CD4-positive, CD25-positive, alpha-beta regulatory T cell (primary cell): ENCODE measurements around the gene P2RY8. TPM values are rescaled to one million over a fixed set of nuclear protein-coding genes. Genes with fewer than 3 reads are reported as not detected.
"Not testable (repeated sequence)": the region's sequence is repeated elsewhere in the genome, so short reads cannot be mapped to it uniquely, and the experiment has no call there.

Experiments
- ATAC-seq, 2 donors: fragments of 150-1000 bp; cut with Tn5 transposase; one replicate each; pipeline ENCODE4 v1.10.0; 2021; ENCODE audit warnings: low read depth in 2 of 2, moderate number of reproducible peaks in 2 of 2, moderate library complexity in 1 of 2
- DNase-seq, 3 donors: peaks; one replicate each; pipeline versions ENCODE4 v3.0.0 to v3.0.0-alpha.2; 2012 to 2022; ENCODE audit warnings: mixed read lengths in 1 of 3
- H3K27ac ChIP-seq: one replicate; pipeline ENCODE4 v1.7.0; 2013; ENCODE audit warnings: mild to moderate bottlenecking, low read length; ENCODE audit not compliant: insufficient read depth, poor library complexity, severe bottlenecking
- H3K27me3 ChIP-seq: one replicate; pipeline ENCODE4 v1.7.0; 2013; ENCODE audit warnings: low read length; ENCODE audit not compliant: control insufficient read depth, insufficient read depth
- H3K36me3 ChIP-seq: one replicate; pipeline ENCODE4 v1.7.0; 2013; ENCODE audit warnings: mild to moderate bottlenecking, low read length, moderate library complexity; ENCODE audit not compliant: control insufficient read depth, insufficient read depth
- H3K4me1 ChIP-seq: 2 replicates; pipeline ENCODE4 v1.7.0; 2013; ENCODE audit warnings: mild to moderate bottlenecking, low read length; ENCODE audit not compliant: insufficient read depth, control insufficient read depth, poor library complexity, severe bottlenecking
- H3K4me3 ChIP-seq: one replicate; pipeline ENCODE4 v1.7.0; 2013; ENCODE audit warnings: low read depth, mild to moderate bottlenecking, low read length, moderate library complexity
- H3K9me3 ChIP-seq, 2 experiments: 1 replicate in 1 of 2; 2 replicates in 1 of 2; pipeline ENCODE4 v1.7.0; 2013; ENCODE audit warnings: low read length in 2 of 2, mild to moderate bottlenecking in 1 of 2, moderate library complexity in 1 of 2; ENCODE audit not compliant: control insufficient read depth in 2 of 2
- H3K27ac Mint-ChIP-seq, 3 donors: one replicate each; pipeline ENCODE4 v1.8.0; 2020 to 2022; ENCODE audit warnings: mild to moderate bottlenecking in 3 of 3, mixed read lengths in 3 of 3, moderate library complexity in 2 of 3
- H3K27me3 Mint-ChIP-seq: one replicate; pipeline ENCODE4 v1.8.0; 2022; ENCODE audit warnings: mild to moderate bottlenecking, mixed read lengths
- H3K36me3 Mint-ChIP-seq: one replicate; pipeline ENCODE4 v1.8.0; 2020; ENCODE audit warnings: mixed read lengths
- H3K4me1 Mint-ChIP-seq, 4 donors: one replicate each; pipeline ENCODE4 v1.8.0; 2020 to 2022; ENCODE audit warnings: mixed read lengths in 4 of 4, mild to moderate bottlenecking in 1 of 4
- H3K4me3 Mint-ChIP-seq, 4 donors: one replicate each; pipeline ENCODE4 v1.8.0; 2020 to 2022; ENCODE audit warnings: mild to moderate bottlenecking in 4 of 4, mixed read lengths in 4 of 4, moderate library complexity in 3 of 4
- H3K9me3 Mint-ChIP-seq, 7 donors: one replicate each; pipeline ENCODE4 v1.8.0; 2020 to 2022; ENCODE audit warnings: mixed read lengths in 7 of 7, mild to moderate bottlenecking in 3 of 7, moderate library complexity in 2 of 7
- polyA plus RNA-seq, 4 donors: library from polyadenylated mRNA; unstranded; fragments of 300-500 nt; fragmentation: Illumina TruSeq; gene quantifications; one replicate each; pipeline ENCODE4 v1.2.3, GENCODE V29; 2021
- total RNA-seq: library from RNA; stranded (reverse); gene quantifications from one replicate; pipeline ENCODE4 v1.2.3, GENCODE V29; 2022

Gene P2RY8
- total and polyA plus RNA-seq, 5 donors from 2014 or later = 158 to 222 (median 195) TPM

GRCh38 chrX:1433646-1434357 is 103.2 kb downstream of the P2RY8 start:
- Histone ChIP-seq H3K4me3 (no peak overlapping the region), H3K27ac (no peak overlapping the region), H3K36me3 (peaks cover 19% of the 10 kb centered on the region), H3K4me1 (no peaks in the 10 kb centered on the region), H3K9me3 (no peaks in the 10 kb centered on the region), H3K27me3 (no peaks in the 10 kb centered on the region)
- no peak for ATAC-seq
- DNase-seq = no peak
- peak overlapping the region in 1 of 4 donors; percentile 58 for H3K4me3 Mint-ChIP-seq
- H3K36me3 Mint-ChIP-seq = peaks cover 32% of the 10 kb centered on the region
- H3K4me1 Mint-ChIP-seq = no peaks in the 10 kb centered on the region
- H3K27ac Mint-ChIP-seq = no peak overlapping the region
- peaks cover 0 to 2% (median 0%) of the 10 kb centered on the region in 7 donors for H3K9me3 Mint-ChIP-seq
- H3K27me3 Mint-ChIP-seq = no peaks in the 10 kb centered on the region

GRCh38 chrX:1430451-1430850 is 106.5 kb downstream of the P2RY8 start:
- Histone ChIP-seq H3K4me1 (no peaks in the 10 kb centered on the region), H3K27ac (no peak overlapping the region), H3K9me3 (no peaks in the 10 kb centered on the region), H3K4me3 (no peak overlapping the region), H3K27me3 (no peaks in the 10 kb centered on the region), H3K36me3 (peaks cover 11% of the 10 kb centered on the region)
- peaks cover 17% of the 10 kb centered on the region for H3K36me3 Mint-ChIP-seq
- no peak for ATAC-seq
- H3K4me3 Mint-ChIP-seq = no peak overlapping the region
- peaks cover 0 to 2% (median 0%) of the 10 kb centered on the region in 7 donors for H3K9me3 Mint-ChIP-seq
- H3K4me1 Mint-ChIP-seq = no peaks in the 10 kb centered on the region
- DNase-seq = no peak
- no peaks in the 10 kb centered on the region for H3K27me3 Mint-ChIP-seq
- no peak overlapping the region for H3K27ac Mint-ChIP-seq

- no peak overlapping the region for H3K4me3 Mint-ChIP-seq
- ATAC-seq (no peak), DNase-seq (no peak)
- H3K27ac Mint-ChIP-seq = no peak overlapping the region
- Histone ChIP-seq H3K36me3 (peaks cover 13% of the 10 kb centered on the region), H3K27ac (no peak overlapping the region), H3K27me3 (no peaks in the 10 kb centered on the region), H3K9me3 (peaks cover 3 to 5% of the 10 kb centered on the region in 2 experiments), H3K4me3 (no peak overlapping the region), H3K4me1 (no peaks in the 10 kb centered on the region)
- H3K27me3 Mint-ChIP-seq = no peaks in the 10 kb centered on the region
- peaks cover 0 to 9% (median 2%) of the 10 kb centered on the region in 7 donors for H3K9me3 Mint-ChIP-seq
- peaks cover 28% of the 10 kb centered on the region for H3K36me3 Mint-ChIP-seq
- H3K4me1 Mint-ChIP-seq = peaks cover 0 to 5% (median 3%) of the 10 kb centered on the region in 4 donors
Measured at GRCh38 chrX:1427756-1428155, 109.2 kb downstream of the P2RY8 start.

GRCh38 chrX:1426321-1426720 is 110.7 kb downstream of the P2RY8 start:
- Mint-ChIP-seq H3K9me3 (peaks cover 0 to 21% (median 5%) of the 10 kb centered on the region in 7 donors), H3K36me3 (peaks cover 36% of the 10 kb centered on the region)
- not testable (repeated sequence) for DNase-seq, H3K27me3 Mint-ChIP-seq, H3K27ac ChIP-seq, ATAC-seq, H3K4me1 ChIP-seq, H3K4me1 Mint-ChIP-seq, H3K4me3 Mint-ChIP-seq, H3K27ac Mint-ChIP-seq, H3K4me3 ChIP-seq, H3K27me3 ChIP-seq
- peaks cover 15 to 18% of the 10 kb centered on the region in 2 experiments for H3K9me3 ChIP-seq
- H3K36me3 ChIP-seq = peaks cover 21% of the 10 kb centered on the region

GRCh38 chrX:1425381-1425780 is 111.6 kb downstream of the P2RY8 start:
- H3K4me1 Mint-ChIP-seq = peaks cover 0 to 5% (median 3%) of the 10 kb centered on the region in 4 donors
- Histone ChIP-seq H3K4me3 (no peak overlapping the region), H3K9me3 (peaks cover 16 to 18% of the 10 kb centered on the region in 2 experiments), H3K4me1 (no peaks in the 10 kb centered on the region), H3K36me3 (peaks cover 24% of the 10 kb centered on the region), H3K27me3 (no peaks in the 10 kb centered on the region), H3K27ac (no peak overlapping the region)
- H3K36me3 Mint-ChIP-seq = peaks cover 40% of the 10 kb centered on the region
- H3K4me3 Mint-ChIP-seq = no peak overlapping the region
- no peak for ATAC-seq
- DNase-seq = no peak
- peaks cover 0 to 25% (median 5%) of the 10 kb centered on the region in 7 donors for H3K9me3 Mint-ChIP-seq
- H3K27ac Mint-ChIP-seq = no peak overlapping the region
- no peaks in the 10 kb centered on the region for H3K27me3 Mint-ChIP-seq

- H3K4me1 Mint-ChIP-seq = peaks cover 0 to 7% (median 5%) of the 10 kb centered on the region in 4 donors
- no peak overlapping the region for H3K27ac Mint-ChIP-seq
- no peak for ATAC-seq
- H3K36me3 Mint-ChIP-seq = peaks cover 48% of the 10 kb centered on the region
- no peak overlapping the region for H3K27ac ChIP-seq
- no peak overlapping the region for H3K4me3 Mint-ChIP-seq
- no peaks in the 10 kb centered on the region for H3K27me3 ChIP-seq
- H3K9me3 ChIP-seq = peaks cover 16 to 18% of the 10 kb centered on the region in 2 experiments
- no peak overlapping the region for H3K4me3 ChIP-seq
- no peaks in the 10 kb centered on the region for H3K27me3 Mint-ChIP-seq
- no peak for DNase-seq
- peaks cover 24% of the 10 kb centered on the region for H3K36me3 ChIP-seq
- H3K4me1 ChIP-seq = no peaks in the 10 kb centered on the region
- H3K9me3 Mint-ChIP-seq = peaks cover 0 to 30% (median 5%) of the 10 kb centered on the region in 7 donors
Measured at GRCh38 chrX:1424147-1424851, 112.7 kb downstream of the P2RY8 start.

- Histone ChIP-seq H3K9me3 (peaks cover 16 to 23% of the 10 kb centered on the region in 2 experiments), H3K36me3 (peaks cover 27% of the 10 kb centered on the region), H3K4me3 (no peak overlapping the region), H3K27me3 (no peaks in the 10 kb centered on the region), H3K4me1 (no peaks in the 10 kb centered on the region), H3K27ac (no peak overlapping the region)
- DNase-seq (no peak), ATAC-seq (no peak)
- Mint-ChIP-seq H3K4me3 (no peak overlapping the region), H3K27me3 (no peaks in the 10 kb centered on the region), H3K4me1 (peaks cover 0 to 7% (median 5%) of the 10 kb centered on the region in 4 donors), H3K27ac (peak overlapping the region in 1 of 3 donors; percentile 74), H3K36me3 (peaks cover 48% of the 10 kb centered on the region), H3K9me3 (peaks cover 0 to 30% (median 5%) of the 10 kb centered on the region in 7 donors)
Measured at GRCh38 chrX:1423215-1423614, 113.8 kb downstream of the P2RY8 start.
